ENCODE results near the gene CNTNAP2.

CNTNAP2 gene

DNA sequence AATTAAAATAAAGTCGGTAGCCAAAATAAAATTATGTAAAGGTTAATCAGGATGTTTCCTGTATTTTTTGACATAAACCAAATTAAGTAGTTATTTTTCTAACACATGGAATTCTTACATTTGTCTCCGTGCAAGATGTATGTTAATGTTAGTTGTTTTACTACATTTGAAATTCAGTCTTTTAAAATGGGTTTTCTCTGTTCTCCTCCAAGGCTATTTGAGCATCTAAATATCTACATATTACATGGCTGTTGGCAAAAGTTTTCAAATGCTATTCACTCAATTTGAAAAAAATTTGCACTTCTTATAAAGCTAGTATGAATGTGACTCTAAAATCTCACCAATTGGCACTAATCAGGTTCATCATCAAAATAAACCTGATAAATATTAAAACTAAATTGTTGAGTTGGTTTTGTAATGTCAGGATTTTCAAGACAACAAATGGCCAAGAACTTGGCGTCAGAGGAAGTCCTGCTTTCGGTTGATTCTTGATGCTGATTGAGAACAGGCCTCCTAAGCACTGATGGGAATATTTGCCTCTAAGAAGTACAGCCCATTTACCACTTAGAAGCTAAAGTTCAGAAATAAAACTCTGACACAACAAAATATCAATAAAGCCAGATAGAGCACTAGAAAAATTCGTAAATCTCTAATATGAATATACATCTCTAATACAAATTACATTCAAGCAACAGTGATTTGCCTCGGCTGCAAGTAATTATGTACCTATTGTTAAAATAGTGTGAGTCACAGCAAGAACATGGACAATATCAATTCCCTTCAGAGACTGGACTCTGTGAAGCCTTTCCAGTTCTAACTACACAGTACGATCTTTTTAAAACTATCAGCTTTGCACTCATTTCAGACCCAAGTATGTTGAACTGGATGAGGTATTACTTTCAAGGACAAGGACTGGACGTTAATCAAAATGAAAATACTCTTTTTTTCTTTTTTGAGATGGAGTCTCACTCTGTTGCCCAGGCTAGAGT is 1740.8 kb downstream of the CNTNAP2 start:
- DNase-seq (ENCODE audit: low read depth), result no peak

DNA sequence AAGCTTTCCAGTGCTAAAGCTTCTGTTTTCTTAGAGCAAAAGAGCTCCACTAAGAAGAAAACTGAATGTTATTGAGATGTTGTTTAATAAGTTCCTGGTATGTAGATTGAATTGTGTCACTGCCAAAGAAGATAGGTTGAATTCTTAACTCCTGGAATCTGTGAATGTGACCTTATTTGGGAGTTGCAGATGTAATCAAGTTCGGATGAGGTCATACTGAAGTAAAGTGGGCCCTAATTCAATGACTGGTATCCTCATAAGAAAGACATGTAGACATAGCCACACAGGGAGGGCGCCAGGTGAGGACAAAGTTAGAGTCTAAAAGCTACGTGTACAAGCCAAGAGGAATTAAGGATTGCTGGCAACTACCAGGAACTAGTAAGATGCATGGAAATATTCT is 1741.8 kb downstream of the CNTNAP2 start:
- DNase-seq (ENCODE audit: low read depth), result no peak

DNA sequence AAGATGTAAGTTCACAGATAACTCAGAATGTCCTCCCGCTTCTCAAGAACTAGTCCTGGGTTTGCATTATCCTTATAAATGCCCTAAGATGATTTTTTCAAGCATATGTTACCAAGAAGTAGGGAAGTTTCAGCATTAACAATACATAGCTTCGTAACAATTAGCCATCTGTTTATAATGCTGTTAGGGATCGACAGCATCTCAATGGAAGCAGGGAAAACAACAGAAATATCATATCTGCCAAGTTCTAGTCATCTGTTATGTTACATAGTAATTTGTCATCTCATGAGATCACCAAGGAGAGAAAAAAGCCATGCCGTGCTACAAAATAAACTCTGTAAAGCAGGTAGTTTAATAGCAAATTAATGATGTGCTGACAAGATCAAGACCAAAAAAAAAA is 1742.4 kb downstream of the CNTNAP2 start:
- DNase-seq (ENCODE audit: low read depth), result no peak

DNA sequence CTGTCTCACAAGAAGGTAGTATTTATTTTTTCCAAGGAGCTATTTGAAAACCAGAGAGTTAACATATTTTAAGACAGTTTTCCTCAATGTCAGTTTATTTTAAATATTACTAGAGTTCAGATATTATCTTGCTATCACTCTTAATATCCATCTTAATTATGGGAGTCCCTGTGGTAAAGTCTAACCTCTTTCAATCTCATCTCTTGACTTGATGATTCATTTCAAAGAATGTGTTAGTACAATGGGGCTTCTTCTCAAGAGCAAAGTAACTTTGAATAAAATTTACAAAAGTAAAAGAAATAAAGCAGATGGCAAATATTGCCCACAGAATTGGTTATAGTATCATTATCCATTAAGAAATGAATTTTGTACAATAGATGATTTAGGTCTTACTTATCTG is 1742.9 kb downstream of the CNTNAP2 start:
- DNase-seq (ENCODE audit: low read depth), result no peak

DNA sequence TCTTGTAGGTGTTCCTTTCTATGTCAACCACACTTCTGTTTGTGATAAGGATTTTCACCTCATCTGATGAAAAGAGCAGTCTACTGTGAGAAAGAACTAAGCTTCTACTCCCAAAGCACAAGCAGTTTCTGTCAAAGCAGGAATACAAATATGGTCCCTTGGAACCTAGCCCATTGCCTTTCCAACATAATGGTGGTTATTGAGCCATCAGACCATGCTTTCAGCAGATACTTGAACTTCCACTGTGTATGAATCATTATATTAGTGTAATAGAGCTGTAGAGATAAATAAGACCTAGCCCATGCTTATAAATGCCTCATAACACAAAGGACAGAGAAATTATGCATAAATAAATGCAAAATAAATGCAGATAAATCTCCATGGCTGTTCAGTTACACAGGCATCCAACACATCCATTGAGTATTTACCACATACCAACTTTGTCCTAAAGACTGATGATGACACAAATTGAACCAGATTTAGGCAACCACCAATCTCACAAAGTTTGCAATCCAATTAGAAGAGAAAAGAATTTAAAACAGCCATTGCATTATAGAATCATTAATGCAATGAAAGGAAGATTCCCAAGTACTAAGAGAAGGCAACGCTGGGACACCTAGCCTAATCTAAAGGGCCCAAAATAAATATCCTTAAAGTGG is 1744.6 kb downstream of the CNTNAP2 start:
- no peak for DNase-seq (ENCODE audit: low read depth)

DNA sequence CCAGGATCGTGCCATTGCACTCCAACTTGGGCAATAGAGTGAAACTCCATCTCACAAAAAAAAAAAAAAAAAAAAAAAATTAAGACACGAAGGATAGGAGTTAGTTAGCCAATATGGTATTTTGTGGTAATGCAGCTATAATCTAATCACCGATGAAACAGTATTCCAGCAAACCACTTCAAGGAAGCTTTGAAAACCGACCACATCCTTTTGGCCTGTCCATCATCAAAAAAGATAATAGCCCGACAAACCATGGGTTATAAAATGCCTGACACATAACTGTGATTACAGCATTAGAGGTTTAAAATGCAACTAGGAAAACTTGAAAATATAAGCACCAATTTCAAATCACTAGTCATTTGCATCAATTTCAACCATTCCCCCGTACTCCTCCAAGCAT is 1745.3 kb downstream of the CNTNAP2 start:
- no peak for DNase-seq (ENCODE audit: low read depth)

DNA sequence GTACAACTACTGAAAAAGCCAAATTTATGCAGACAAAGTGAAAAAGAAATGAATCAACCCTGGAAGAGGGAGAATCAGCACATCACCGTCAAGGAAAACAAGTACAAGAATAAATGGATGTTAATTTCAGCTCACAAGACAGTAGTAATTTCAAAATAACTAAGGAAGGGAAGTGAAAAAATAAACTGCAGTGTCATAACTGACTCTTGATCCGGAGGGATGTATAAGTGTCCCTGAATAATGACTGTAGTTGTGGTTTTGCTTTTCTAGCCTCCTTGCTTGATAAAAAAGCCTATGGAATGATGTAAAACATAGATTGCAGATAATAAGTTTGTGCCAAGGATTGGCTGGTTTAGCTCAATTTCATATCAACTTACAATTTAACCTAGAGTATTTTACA is 1752.9 kb downstream of the CNTNAP2 start:
- no peak for DNase-seq (ENCODE audit: low read depth)

DNA sequence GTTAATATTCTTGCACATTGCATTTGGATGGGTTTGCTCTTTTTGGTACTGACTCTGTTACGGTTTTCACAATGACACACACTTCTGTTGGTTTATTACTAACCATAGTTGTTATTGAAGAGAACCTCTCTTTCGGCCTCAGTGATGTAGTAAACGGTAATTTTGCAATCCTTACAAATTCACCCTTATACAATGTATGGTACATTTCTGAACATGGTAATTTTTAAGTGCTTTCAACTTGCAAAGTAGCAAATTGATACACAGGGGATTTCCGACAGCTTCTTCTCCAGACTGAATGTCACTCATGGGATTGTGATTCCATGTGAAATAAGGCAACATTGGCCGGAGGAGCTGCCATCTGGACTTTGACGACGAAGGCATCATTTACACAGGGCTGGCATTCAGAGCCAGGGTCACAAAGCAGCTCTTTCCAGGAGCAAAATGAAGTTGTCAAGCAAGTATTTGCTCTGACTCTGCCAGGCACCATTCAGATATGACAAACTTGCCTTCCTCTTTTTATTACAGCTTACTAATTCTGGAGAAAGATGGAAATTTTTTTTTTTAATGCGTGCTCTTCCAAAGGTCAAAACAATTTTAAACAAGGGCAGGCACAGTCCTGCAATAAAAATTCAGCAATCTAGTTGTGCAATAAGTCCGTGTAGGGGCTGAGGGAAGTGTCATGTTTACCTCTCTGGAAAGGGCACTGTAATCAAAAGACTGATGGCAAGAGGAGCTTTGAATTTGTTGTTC is 1762.5 kb downstream of the CNTNAP2 start:
- no peak for DNase-seq (ENCODE audit: low read depth)

DNA sequence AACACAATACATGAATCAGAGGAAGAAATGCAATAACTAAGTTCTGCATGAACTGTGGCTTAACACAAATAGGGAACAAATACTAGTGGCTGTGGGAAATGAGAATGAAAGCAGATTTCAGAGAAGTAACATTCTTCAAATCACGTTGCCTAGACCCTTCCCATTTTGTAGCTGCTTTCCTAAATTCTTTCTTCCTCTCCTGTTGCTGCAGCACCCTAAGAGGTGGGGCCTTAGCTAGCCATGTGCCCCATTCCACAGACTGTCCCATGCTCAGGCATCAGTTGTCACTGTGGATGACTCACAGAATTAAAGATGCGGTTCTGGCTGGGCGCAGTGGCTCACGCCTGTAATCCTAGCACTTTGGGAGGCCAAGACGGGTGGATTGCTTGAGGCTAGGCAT is 1769.3 kb downstream of the CNTNAP2 start:
- DNase-seq (ENCODE audit: low read depth), result no peak

DNA sequence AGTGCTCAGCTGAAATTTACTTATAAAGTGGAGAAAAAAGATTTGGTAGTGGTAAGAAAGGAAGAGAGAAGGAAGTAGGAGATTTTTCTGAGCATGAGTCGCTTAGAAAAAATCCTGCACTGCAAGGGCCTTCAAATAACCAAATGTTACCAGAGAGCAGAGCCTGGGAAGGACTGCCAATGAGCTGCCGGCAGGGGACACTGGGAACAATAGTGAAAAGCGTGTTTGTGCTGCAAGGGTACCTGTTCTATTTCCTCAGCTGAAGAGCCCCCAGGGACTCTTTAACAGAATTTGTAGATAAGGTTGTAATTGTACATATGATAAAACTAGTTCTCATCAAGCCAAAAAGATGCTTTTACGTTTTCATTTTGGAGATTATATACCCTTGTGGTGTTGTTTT is 1777.7 kb downstream of the CNTNAP2 start:
- no peak for DNase-seq (ENCODE audit: low read depth)

DNA sequence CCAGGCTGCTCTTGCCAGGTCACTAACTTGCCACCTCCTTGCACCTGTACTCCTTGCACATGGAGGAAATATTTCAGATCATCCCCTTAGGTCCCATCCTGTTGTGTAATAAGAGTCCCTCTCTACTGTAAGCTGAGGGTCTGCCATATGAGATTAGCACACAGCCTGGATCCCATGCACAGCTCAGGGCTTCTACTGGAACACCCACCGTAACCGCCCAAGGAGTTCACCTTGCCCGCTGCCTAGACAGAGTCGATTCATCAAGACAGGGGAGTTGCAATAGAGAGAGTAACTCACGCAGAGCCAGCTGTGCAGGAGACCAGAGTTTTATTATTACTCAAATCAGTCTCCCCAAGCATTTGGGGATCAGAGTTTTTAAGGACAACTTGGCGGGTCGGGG is 1779.5 kb downstream of the CNTNAP2 start:
- no peak for DNase-seq (ENCODE audit: low read depth)

DNA sequence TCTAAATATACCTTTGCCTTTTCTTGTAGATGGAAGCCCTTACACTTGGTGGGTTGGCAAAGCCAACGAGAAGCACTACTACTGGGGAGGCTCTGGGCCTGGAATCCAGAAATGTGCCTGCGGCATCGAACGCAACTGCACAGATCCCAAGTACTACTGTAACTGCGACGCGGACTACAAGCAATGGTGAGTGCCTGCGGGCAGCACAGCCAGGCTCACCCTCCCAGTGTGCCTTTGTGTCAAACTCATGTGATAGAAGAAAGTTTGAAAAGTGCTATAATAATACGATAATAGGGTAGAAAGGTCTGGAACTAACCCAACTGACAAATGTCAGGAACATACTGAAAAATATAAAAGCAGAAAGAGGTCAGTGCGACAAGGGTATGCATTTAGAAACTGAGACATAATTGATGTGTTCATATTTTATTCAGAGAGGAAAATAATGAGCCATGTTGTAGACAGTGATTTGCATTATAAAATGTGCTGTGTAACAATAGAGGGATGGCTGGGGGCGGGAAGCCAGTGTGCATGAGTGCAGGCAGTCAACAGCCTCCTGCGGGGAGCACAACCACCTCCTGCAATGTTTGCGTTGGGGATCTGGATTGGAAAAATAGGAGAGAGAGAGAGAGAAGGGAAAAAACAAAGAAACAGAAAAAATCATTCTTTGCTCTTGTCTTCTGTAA is 1787.1 kb downstream of the CNTNAP2 start:
- no peak for DNase-seq (ENCODE audit: low read depth)

DNA sequence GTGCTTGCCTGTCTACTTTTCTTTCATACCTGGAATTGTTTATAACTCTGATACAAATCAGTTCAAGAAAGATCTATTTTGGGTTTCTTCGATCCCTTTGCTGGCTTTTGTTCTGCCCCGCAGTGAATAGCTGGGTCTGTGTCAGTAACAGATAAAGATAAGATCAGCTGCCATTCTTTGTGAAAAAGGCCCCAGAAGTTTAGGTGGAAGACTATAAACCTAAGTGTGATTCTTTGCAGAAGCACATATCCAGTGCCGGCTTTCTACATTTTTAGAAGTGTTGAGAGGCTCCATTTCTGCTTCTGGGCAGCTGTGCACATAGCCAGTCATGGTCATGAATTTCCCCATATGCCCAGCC is 1787.6 kb downstream of the CNTNAP2 start:
- DNase-seq (ENCODE audit: low read depth), result no peak

DNA sequence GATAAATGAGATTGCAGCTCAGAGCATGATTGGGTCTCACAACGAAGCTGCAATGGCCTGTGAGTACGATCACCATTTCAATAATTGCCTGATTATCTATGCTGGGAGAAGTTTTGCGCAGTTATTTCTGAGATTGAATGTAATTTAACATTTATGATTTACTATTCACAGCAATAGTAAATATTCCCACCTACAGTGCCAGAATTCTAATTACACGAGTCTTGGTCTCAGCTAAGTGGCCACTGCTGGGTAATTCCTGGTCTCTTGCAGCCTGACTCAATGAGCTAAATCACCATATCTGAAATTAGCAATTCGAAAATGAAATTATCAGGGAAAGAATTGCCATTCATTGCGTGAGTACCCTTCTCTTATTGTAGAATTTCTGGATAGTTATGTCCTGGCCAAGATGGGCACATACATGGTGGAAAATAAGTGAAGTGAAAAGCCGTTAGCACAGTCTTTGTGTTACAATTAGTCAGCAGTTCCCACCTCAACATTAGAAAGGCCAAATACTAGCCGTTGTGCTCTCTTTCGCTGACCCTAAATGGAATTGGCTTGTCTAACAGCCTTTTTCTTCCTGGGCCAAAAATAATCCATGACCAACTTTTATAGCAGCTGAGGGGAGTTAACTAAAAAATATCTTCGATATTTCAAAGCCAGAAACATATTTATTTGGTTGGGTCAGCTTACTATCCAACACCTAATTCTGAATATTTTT is 1793.0 kb downstream of the CNTNAP2 start:
- DNase-seq (ENCODE audit: low read depth), result no peak

DNA sequence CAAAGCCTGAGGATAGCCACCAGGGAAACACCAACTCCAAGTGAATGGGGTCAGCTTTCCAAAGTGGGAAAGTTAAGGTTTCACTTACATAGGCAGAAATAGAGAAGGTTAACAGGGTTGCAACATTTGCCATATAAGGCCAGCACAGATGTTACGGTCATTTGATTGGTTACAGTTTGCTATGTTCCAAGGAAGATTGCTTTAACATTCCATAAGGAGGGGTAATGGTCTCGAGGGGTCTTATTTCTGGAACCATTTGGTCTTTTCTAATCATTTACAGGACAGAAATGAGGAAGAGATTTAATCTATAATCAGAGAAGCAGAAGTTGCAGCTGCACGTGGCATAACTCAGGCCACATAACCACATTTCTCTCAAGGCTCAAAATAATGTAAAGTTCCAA is 1794.6 kb downstream of the CNTNAP2 start:
- no peak for DNase-seq (ENCODE audit: low read depth)

DNA sequence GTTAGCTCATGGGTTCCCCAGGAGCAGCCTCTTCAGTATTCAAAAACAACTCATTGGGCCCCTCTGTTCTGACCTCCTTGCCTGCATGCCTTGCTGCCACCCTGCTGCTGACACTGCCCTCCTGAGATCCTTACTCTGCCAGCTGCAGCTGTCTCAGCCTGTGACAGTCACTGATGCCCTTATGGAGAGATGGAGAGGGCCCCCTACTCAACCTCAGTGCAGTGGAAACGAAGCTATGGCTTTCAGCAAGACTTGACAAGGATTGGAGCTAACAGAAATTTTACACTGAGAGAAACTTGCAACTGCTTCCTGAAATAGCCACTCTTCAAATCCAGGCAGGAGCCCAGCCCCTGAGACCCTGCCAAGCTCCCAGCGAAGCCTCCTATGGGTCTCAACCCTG is 1795.7 kb downstream of the CNTNAP2 start:
- no peak for DNase-seq (ENCODE audit: low read depth)

DNA sequence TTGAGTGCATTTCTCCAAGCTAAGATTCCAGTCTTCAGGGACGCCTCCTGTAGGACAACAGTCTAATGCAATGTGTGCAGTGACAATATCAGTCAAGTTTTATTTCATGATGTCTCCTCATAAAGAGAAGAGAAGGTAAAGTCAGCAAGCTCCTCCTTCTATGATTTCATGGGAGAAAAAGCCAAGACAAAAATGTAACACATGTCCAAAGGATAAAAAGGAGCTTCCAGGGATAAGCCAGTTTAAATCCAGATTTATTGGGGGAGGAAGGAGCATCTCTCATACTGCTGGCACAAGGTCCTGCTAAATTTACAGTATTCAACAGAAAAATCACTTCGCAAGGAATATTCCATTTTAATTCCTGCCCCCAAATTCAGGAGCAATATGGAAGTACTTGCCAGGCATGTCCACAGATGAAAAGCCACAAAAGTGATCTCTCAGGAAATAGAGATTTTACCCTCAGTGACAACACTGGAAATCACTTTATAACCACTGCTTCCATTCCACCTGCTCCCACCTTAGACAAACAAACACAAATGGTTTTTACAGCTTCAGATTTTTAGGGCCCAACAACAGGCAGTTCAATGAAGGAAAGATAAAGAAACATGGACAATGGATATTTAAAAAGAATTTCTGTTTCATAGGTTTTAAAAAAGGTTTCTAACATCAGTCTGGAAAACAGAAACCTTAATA is 1796.5 kb downstream of the CNTNAP2 start:
- no peak for DNase-seq (ENCODE audit: low read depth)

DNA sequence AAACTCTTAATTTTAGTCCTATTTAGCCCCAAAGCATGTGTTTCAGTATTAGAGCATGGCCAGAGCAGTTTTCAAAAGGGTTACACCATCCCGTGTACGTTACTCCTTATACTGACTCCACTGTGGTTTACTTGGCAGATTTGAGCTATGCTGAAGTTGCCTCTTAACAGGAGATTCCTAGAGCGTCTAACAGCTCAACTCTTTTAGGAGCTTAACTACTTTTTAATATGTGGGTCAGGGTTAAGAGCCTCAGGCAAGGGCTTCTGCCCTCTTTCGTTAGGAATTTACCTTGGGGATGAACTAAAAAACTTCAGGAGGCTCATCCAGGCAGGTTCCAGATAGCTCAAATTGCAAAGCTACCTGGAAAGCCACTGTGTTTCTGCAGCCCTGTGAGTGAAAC is 1799.2 kb downstream of the CNTNAP2 start:
- no peak for DNase-seq (ENCODE audit: low read depth)

DNA sequence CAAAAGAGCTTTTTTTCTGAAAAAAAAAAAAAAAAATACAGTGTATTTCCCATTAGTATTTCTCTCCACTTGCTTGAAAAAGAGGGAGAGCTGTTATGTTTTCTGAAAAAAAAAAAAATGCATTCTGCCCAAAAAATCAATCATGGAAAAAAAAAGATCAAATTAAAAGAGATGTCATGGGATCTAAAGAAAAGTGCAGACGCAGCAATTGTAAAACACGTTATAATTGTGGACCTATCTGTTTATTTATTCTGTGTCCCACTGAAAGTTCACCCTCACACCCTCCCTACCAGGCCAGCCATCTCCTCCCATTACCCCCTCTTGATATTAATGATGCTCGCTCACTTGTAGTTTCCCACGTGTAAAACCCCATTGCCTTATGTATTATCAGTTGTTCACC is 1800.0 kb downstream of the CNTNAP2 start:
- DNase-seq (ENCODE audit: low read depth), result no peak

DNA sequence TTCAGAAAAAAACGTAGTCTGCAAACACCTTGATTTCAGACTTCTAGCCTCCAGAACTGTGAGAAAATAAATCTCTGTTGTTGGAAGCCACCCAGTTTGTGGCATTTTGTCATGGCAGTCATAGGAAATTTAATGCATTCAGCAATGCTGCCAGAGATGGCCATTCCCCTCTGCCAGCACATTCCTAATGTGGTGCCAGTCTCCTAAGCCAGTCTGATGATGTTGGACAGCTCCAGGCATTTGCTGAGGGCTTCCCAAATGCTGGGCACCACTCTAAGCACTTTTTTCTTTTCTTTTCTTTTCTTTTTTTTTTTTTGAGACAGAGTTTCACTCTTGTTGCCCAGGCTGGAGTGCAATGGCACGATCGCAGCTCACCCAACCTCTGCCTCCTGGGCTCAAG is 1807.2 kb downstream of the CNTNAP2 start:
- no peak for DNase-seq (ENCODE audit: low read depth)

DNA sequence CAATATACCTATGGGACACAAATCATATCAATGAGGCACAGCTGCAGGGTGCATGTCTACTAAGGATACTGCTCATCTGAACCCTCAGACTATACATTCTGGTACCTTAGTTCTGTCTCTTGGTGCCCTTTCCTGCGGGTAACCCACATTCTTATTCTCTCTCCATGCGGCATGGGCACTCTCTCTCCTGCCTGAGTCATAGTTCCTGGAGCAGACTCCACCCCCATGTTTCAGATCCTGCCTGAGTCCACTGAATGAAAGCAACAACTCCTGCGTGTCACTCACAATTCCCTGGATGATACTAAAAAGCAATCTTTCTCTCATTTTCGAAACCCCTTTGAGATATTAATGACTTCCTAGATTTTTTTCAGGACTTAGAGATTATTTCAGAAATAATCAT is 1820.8 kb downstream of the CNTNAP2 start:
- DNase-seq (ENCODE audit: low read depth), result no peak
